HepG2 (cell line): ENCODE measurements around the gene RORB.

Source experiments
- JARID2 ChIP-seq: sonication (generic); formaldehyde crosslinking; IDR thresholded peaks from 2 replicates; pipeline ENCODE4 v1.8.1; 2023; ENCODE audit warnings: missing genetic modification reagents, inconsistent platforms; ENCODE audit not compliant: insufficient replicate concordance
- JUND ChIP-seq: sonication (generic); formaldehyde crosslinking; IDR thresholded peaks from 2 replicates; pipeline ENCODE4 v1.8.0; 2022; ENCODE audit warnings: mild to moderate bottlenecking, missing genetic modification reagents
- PHF8 ChIP-seq: sonication (generic); formaldehyde crosslinking; IDR thresholded peaks from 2 replicates; pipeline ENCODE4 v1.5.0; 2020; ENCODE audit warnings: missing genetic modification reagents
- RBM39 ChIP-seq: fragments of 200-400 bp; formaldehyde crosslinking; IDR thresholded peaks from one replicate; pipeline ENCODE4 v1.6.1; 2018; ENCODE audit warnings: antibody characterized with exemption, mild to moderate bottlenecking, low read depth, low read length; ENCODE audit not compliant: poor library complexity, severe bottlenecking
- SCMH1 ChIP-seq: sonication (generic); formaldehyde crosslinking; IDR thresholded peaks from 2 replicates; pipeline ENCODE4 v1.9.0; 2021; ENCODE audit warnings: missing genetic modification reagents, mild to moderate bottlenecking, borderline replicate concordance
- ZNF207 ChIP-seq: fragments of 450-650 bp; IDR thresholded peaks from 2 replicates; pipeline ENCODE4 v1.6.1; 2016; ENCODE audit warnings: antibody characterized with exemption, borderline replicate concordance
- ZNF569 ChIP-seq: sonication (generic); formaldehyde crosslinking; IDR thresholded peaks from 2 replicates; pipeline ENCODE4 v1.5.0; 2020; ENCODE audit warnings: mild to moderate bottlenecking, missing genetic modification reagents, moderate library complexity, borderline replicate concordance
- ZNF619 ChIP-seq: sonication (generic); formaldehyde crosslinking; IDR thresholded peaks from 2 replicates; pipeline ENCODE4 v1.4.0; 2020; ENCODE audit warnings: mild to moderate bottlenecking, missing genetic modification reagents
- ZNF792 ChIP-seq: IDR thresholded peaks from 2 replicates; pipeline ENCODE4 v1.6.1; 2016
- TF ChIP-seq, protein P1 (sequence below): sonication (generic); formaldehyde crosslinking; conservative IDR thresholded peaks from 2 replicates; pipeline ENCODE4 v1.8.0; 2022; ENCODE audit warnings: missing genetic modification reagents
- TF ChIP-seq, protein P2 (sequence below): sonication (generic); formaldehyde crosslinking; IDR thresholded peaks from 2 replicates; pipeline ENCODE4 v1.4.0; 2020; ENCODE audit warnings: missing genetic modification reagents

DNA sequence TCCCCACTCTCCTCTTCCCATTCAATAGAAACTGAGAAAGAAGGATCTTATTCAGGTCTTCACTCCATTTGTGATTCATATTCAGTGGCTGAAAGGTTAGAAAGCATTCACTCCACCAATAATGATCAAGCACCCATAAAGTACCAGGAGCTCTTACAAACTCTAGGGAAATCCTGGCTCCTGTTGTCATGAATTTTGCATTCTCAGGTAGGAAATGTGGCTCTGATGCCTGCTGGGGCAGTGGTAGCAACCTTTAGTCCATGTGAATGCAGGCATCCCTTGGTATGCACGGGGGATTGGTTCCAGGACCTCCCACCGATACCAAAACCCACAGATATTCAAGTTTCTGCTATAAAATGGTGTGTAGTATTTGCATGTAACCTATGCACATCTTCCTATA is 3.6 kb upstream of the RORB start:
- TF ChIP-seq ZNF619 (CRISPR knock-in tag): no peak
- TF ChIP-seq PHF8 (CRISPR knock-in tag): no peak
- TF ChIP-seq ZNF792: no peak
- no peak for TF ChIP-seq ZNF569 (CRISPR knock-in tag)
- TF ChIP-seq JUND (CRISPR knock-in tag): no peak
- TF ChIP-seq JARID2 (CRISPR knock-in tag): no peak
- TF ChIP-seq, protein P1, sequence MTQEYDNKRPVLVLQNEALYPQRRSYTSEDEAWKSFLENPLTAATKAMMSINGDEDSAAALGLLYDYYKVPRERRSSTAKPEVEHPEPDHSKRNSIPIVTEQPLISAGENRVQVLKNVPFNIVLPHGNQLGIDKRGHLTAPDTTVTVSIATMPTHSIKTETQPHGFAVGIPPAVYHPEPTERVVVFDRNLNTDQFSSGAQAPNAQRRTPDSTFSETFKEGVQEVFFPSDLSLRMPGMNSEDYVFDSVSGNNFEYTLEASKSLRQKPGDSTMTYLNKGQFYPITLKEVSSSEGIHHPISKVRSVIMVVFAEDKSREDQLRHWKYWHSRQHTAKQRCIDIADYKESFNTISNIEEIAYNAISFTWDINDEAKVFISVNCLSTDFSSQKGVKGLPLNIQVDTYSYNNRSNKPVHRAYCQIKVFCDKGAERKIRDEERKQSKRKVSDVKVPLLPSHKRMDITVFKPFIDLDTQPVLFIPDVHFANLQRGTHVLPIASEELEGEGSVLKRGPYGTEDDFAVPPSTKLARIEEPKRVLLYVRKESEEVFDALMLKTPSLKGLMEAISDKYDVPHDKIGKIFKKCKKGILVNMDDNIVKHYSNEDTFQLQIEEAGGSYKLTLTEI: no peak
- no peak for TF ChIP-seq ZNF207
- TF ChIP-seq, protein P2, sequence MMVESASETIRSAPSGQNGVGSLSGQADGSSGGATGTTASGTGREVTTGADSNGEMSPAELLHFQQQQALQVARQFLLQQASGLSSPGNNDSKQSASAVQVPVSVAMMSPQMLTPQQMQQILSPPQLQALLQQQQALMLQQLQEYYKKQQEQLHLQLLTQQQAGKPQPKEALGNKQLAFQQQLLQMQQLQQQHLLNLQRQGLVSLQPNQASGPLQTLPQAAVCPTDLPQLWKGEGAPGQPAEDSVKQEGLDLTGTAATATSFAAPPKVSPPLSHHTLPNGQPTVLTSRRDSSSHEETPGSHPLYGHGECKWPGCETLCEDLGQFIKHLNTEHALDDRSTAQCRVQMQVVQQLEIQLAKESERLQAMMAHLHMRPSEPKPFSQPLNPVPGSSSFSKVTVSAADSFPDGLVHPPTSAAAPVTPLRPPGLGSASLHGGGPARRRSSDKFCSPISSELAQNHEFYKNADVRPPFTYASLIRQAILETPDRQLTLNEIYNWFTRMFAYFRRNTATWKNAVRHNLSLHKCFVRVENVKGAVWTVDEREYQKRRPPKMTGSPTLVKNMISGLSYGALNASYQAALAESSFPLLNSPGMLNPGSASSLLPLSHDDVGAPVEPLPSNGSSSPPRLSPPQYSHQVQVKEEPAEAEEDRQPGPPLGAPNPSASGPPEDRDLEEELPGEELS: no peak
- TF ChIP-seq RBM39: no peak
- no peak for TF ChIP-seq SCMH1 (CRISPR knock-in tag)
